H1 (cell line): ENCODE measurements around the gene MYRIP. TPM values are rescaled to one million over a fixed set of nuclear protein-coding genes. Genes with fewer than 3 reads are reported as not detected.

Experiments used
- CTCF ChIA-PET: fragments of 300-600 bp; sonication (Branson Sonifier 250); formaldehyde crosslinking; loops from one replicate; lab custom pipeline; 2021; ENCODE audit not compliant: partially characterized antibody; lab: Charles Lee
- POLR2A ChIA-PET: fragments of 300-600 bp; sonication (Branson Sonifier 250); formaldehyde crosslinking; loops from one replicate; lab custom pipeline; 2021; ENCODE audit warnings: inconsistent platforms; ENCODE audit not compliant: partially characterized antibody; lab: Charles Lee
- DNase-seq, 2 experiments: peaks; one replicate each; pipeline versions ENCODE4 v3.0.0 to v3.0.0-alpha.2; 2010 to 2022; ENCODE audit warnings: low spot score in 2 of 2, low read depth in 1 of 2, mixed read lengths in 1 of 2
- FAIRE-seq: peaks from 2 replicates; lab custom pipeline; 2011; peaks lifted over from hg19 to GRCh38; lab: Jason Lieb, UNC
- H2AFZ ChIP-seq: 2 replicates; pipeline ENCODE4 v1.8.1; 2012; ENCODE audit warnings: low read length, inconsistent platforms
- H2AK5ac ChIP-seq: 2 replicates; pipeline ENCODE4 v1.6.1; 2013; ENCODE audit warnings: low read depth, low read length
- H2BK120ac ChIP-seq: replicated peaks from 2 replicates; pipeline ENCODE3; 2013; ENCODE audit warnings: low read depth, low read length, inconsistent platforms
- H2BK12ac ChIP-seq: 2 replicates; pipeline ENCODE4 v1.6.1; 2013; ENCODE audit warnings: low read depth, low read length
- H2BK15ac ChIP-seq: 2 replicates; pipeline ENCODE4 v1.6.1; 2013; ENCODE audit warnings: low read length
- H2BK20ac ChIP-seq: 2 replicates; pipeline ENCODE4 v1.6.1; 2013; ENCODE audit warnings: low read length
- H2BK5ac ChIP-seq: 2 replicates; pipeline ENCODE4 v1.6.1; 2013; ENCODE audit warnings: low read depth, low read length
- H3K14ac ChIP-seq: 2 replicates; pipeline ENCODE4 v1.6.1; 2013; ENCODE audit warnings: inconsistent platforms; ENCODE audit not compliant: insufficient read length
- H3K18ac ChIP-seq: 2 replicates; pipeline ENCODE4 v1.6.1; 2013; ENCODE audit warnings: low read length; ENCODE audit errors: extremely low read depth
- H3K23ac ChIP-seq: 2 replicates; pipeline ENCODE4 v1.6.1; 2013; ENCODE audit warnings: inconsistent platforms; ENCODE audit not compliant: insufficient read length
- H3K23me2 ChIP-seq: 2 replicates; pipeline ENCODE4 v1.6.1; 2013; ENCODE audit warnings: low read depth, low read length
- H3K27ac ChIP-seq: 2 replicates; pipeline ENCODE4 v1.6.1; 2011; ENCODE audit warnings: low read depth, low read length, inconsistent platforms
- H3K27me3 ChIP-seq, 4 experiments: replicated peaks in 1 of 4; 1 replicate in 1 of 4; 2 replicates in 3 of 4; pipeline versions ENCODE4 v1.6.1 to v1.8.1; 2011 to 2013; ENCODE audit warnings: low read length in 3 of 4, mild to moderate bottlenecking in 3 of 4, inconsistent platforms in 2 of 4, mixed read lengths in 2 of 4, moderate library complexity in 1 of 4; ENCODE audit not compliant: control insufficient read depth in 3 of 4, insufficient read depth in 3 of 4; ENCODE audit errors: extremely low read depth in 1 of 4
- H3K36me3 ChIP-seq, 4 experiments: 2 replicates each; pipeline versions ENCODE4 v1.6.1 to v1.8.1; 2011 to 2013; ENCODE audit warnings: mild to moderate bottlenecking in 4 of 4, low read length in 3 of 4, moderate library complexity in 2 of 4, control low read depth in 1 of 4, inconsistent platforms in 1 of 4; ENCODE audit not compliant: insufficient read depth in 4 of 4, control insufficient read depth in 2 of 4
- H3K4ac ChIP-seq: replicated peaks from 2 replicates; pipeline ENCODE3; 2013; ENCODE audit warnings: low read length, low read depth, mixed read lengths, inconsistent platforms; ENCODE audit not compliant: insufficient read length
- H3K4me1 ChIP-seq, 4 experiments: replicated peaks in 1 of 4; 1 replicate in 1 of 4; 2 replicates in 3 of 4; pipeline versions ENCODE4 v1.6.1 to v1.8.1; 2011 to 2013; ENCODE audit warnings: low read length in 3 of 4, inconsistent platforms in 2 of 4, mixed read lengths in 1 of 4; ENCODE audit not compliant: insufficient read depth in 4 of 4, control insufficient read depth in 3 of 4
- H3K4me2 ChIP-seq, 2 experiments: 2 replicates each; pipeline versions ENCODE4 v1.6.1 to v1.8.1; 2011 to 2013; ENCODE audit warnings: low read depth in 2 of 2, low read length in 2 of 2, control low read depth in 1 of 2, inconsistent platforms in 1 of 2, mild to moderate bottlenecking in 1 of 2; ENCODE audit not compliant: insufficient read depth in 1 of 2
- H3K4me3 ChIP-seq, 4 experiments: fragments of 200-600, 300-600 bp in 1 of 4; sonication (generic), shearing (Covaris generic), sonication (Bioruptor Twin) in 1 of 4; 2 replicates each; pipeline versions ENCODE4 v1.5.1 to v1.8.1; 2011 to 2016; ENCODE audit warnings: low read length in 4 of 4, low read depth in 3 of 4, control low read depth in 2 of 4, inconsistent platforms in 2 of 4, mild to moderate bottlenecking in 2 of 4, mixed read lengths in 1 of 4, moderate library complexity in 1 of 4; ENCODE audit not compliant: insufficient read depth in 2 of 4; ENCODE audit errors: extremely low read depth in 1 of 4
- H3K56ac ChIP-seq: replicated peaks from 2 replicates; pipeline ENCODE3; 2013; ENCODE audit warnings: low read depth, mild to moderate bottlenecking, mixed read lengths, low read length, inconsistent platforms; ENCODE audit not compliant: insufficient read length
- H3K79me1 ChIP-seq: 2 replicates; pipeline ENCODE4 v1.6.1; 2013; ENCODE audit warnings: low read depth, low read length, control low read depth
- H3K79me2 ChIP-seq, 2 experiments: 2 replicates each; pipeline versions ENCODE4 v1.6.1 to v1.8.1; 2012 to 2013; ENCODE audit warnings: low read length in 2 of 2, mild to moderate bottlenecking in 2 of 2, inconsistent platforms in 1 of 2; ENCODE audit not compliant: insufficient read depth in 2 of 2, control insufficient read depth in 1 of 2
- H3K9ac ChIP-seq, 4 experiments: replicated peaks in 1 of 4; 1 replicate in 1 of 4; 2 replicates in 3 of 4; pipeline versions ENCODE4 v1.6.1 to v1.8.1; 2011 to 2013; ENCODE audit warnings: low read depth in 3 of 4, low read length in 3 of 4, control low read depth in 2 of 4, mild to moderate bottlenecking in 2 of 4, moderate library complexity in 2 of 4, inconsistent platforms in 1 of 4; ENCODE audit errors: extremely low read depth in 1 of 4
- H3K9me3 ChIP-seq, 2 experiments: 2 replicates each; pipeline versions ENCODE4 v1.6.1 to v1.8.1; 2012 to 2013; ENCODE audit warnings: mild to moderate bottlenecking in 2 of 2, moderate library complexity in 2 of 2, control low read depth in 1 of 2, inconsistent platforms in 1 of 2, low read depth in 1 of 2, low read length in 1 of 2, mixed read lengths in 1 of 2; ENCODE audit not compliant: insufficient read depth in 2 of 2
- H4K20me1 ChIP-seq, 2 experiments: replicated peaks in 1 of 2; 2 replicates each; pipeline versions ENCODE3 to v1.8.1; 2011 to 2013; ENCODE audit warnings: inconsistent platforms in 2 of 2, low read length in 2 of 2, mild to moderate bottlenecking in 1 of 2; ENCODE audit not compliant: insufficient read depth in 2 of 2, control insufficient read depth in 1 of 2
- H4K5ac ChIP-seq: 2 replicates; pipeline ENCODE4 v1.6.1; 2013; ENCODE audit warnings: low read length, low read depth, mixed read lengths, inconsistent platforms; ENCODE audit not compliant: insufficient read length
- H4K8ac ChIP-seq: 2 replicates; pipeline ENCODE4 v1.8.0; 2013; ENCODE audit warnings: mild to moderate bottlenecking, moderate library complexity, low read length, inconsistent platforms; ENCODE audit not compliant: insufficient read depth; ENCODE audit errors: extremely low read depth
- H4K91ac ChIP-seq: replicated peaks from 2 replicates; pipeline ENCODE3; 2013; ENCODE audit warnings: low read length, mixed read lengths, inconsistent platforms; ENCODE audit not compliant: insufficient read length
- JUND ChIP-seq: IDR thresholded peaks from 2 replicates; pipeline ENCODE4 v1.6.1; 2011; ENCODE audit warnings: mild to moderate bottlenecking, improper control_type of control experiment, low read length
- KDM4A ChIP-seq: IDR thresholded peaks from one replicate; pipeline ENCODE4 v1.7.1; 2012; ENCODE audit warnings: low read depth, mild to moderate bottlenecking, moderate library complexity, low read length, inconsistent platforms; ENCODE audit not compliant: severe bottlenecking
- RAD21 ChIP-seq, 2 experiments: IDR thresholded peaks in 1 of 2; conservative IDR thresholded peaks in 1 of 2; 2 replicates each; pipeline ENCODE4 v1.6.1; 2011; ENCODE audit warnings: low read depth in 2 of 2, low read length in 2 of 2, improper control_type of control experiment in 1 of 2, inconsistent platforms in 1 of 2, mild to moderate bottlenecking in 1 of 2, moderate library complexity in 1 of 2
- WGBS, 2 experiments: shearing (Covaris generic) in 1 of 2; methylation state at CpG; one replicate each; pipeline versions ENCODE4 v1.1.6 to v1.1.7; 2013 to 2015; ENCODE audit warnings: low lambda C conversion rate in 2 of 2, mixed read lengths in 2 of 2, inconsistent platforms in 1 of 2, low coverage in 1 of 2, missing lambda C conversion rate in 1 of 2; ENCODE audit not compliant: insufficient replicate concordance in 2 of 2, insufficient coverage in 1 of 2, insufficient read length in 1 of 2; ENCODE audit errors: extremely low coverage in 1 of 2, missing lambda C conversion rate in 1 of 2; 5-methylcytosine and 5-hydroxymethylcytosine counted together
- polyA plus RNA-seq, 7 experiments: library from polyadenylated mRNA; depleted of rRNA in 3 of 7; stranded (reverse) in 5 of 7; unstranded in 2 of 7; fragments of >200 nt in 5 of 7; fragments of 200-250 nt in 2 of 7; gene quantifications; 1 replicate in 5 of 7; 2 replicates in 1 of 7; 4 replicates in 1 of 7; pipeline versions ENCODE4 v1.2.1 to v1.2.3, GENCODE V29; 2011 to 2013; ENCODE audit warnings: missing spikeins in 2 of 7, mixed read lengths in 2 of 7
- total RNA-seq: library from RNA; stranded (reverse); fragmentation: NEBNext Ultra II Directional; extraction: Animal tissue kit (Norgen Biotek cat#: 25700); gene quantifications from 2 replicates; pipeline ENCODE4 v1.2.1, GENCODE V29; 2021

The MYRIP gene
- total and polyA plus RNA-seq, 2 of the 8 experiments (the other 6 are each of a cell fraction or from before 2014, with no cell fraction given) = 0.54 to 4.3 TPM

- 86% methylated on average over 2 of the region's 2 CpGs; no CpG with 5 or more reads in 1 of the 2 experiments for WGBS, 2 experiments
- no peak overlapping the region for H2AK5ac ChIP-seq
- H3K56ac ChIP-seq = no peak overlapping the region
Observed at GRCh38 chr3:39970982-39971381, 161.6 kb downstream of the MYRIP start.

More at GRCh38 chr3:39970982-39971381, 161.6 kb downstream of the MYRIP start:
- H2BK120ac ChIP-seq = no peak overlapping the region
- H3K23ac ChIP-seq = no peak overlapping the region
- no peaks in the 10 kb centered on the region for H3K36me3 ChIP-seq
- DNase-seq (no peak), FAIRE-seq (no peak)
- TF ChIP-seq RAD21 (IDR thresholded peaks at IDR 0.05 in 1 of 2, conservative IDR thresholded peaks at IDR 0.05 in 1 of 2; ENCODE audit: low read depth in 2 of 2, low read length in 2 of 2) (peak in 1 of 2 experiments; percentile 22; a peak in 2 of 4 replicates), JUND (no peak), KDM4A (no peak)
- H2BK20ac ChIP-seq = no peak overlapping the region
- H3K4me2 ChIP-seq = no peak overlapping the region
- no peak overlapping the region for H2BK5ac ChIP-seq
- H2BK12ac ChIP-seq = no peak overlapping the region
- H3K4me3 ChIP-seq = no peak overlapping the region
- H4K8ac ChIP-seq = no peak overlapping the region
- no peak overlapping the region for H4K91ac ChIP-seq
- no peak overlapping the region for H3K9ac ChIP-seq
- H3K4ac ChIP-seq = no peak overlapping the region
- no peaks in the 10 kb centered on the region for H3K27me3 ChIP-seq
- H4K20me1 ChIP-seq = no peaks in the 10 kb centered on the region
- no peak overlapping the region for H2BK15ac ChIP-seq
- H3K79me1 ChIP-seq = no peaks in the 10 kb centered on the region
- no peaks in the 10 kb centered on the region for H3K79me2 ChIP-seq
- ChIA-PET CTCF (interaction anchor here (0.6 to 1.6 kb wide), 2 partner anchors 20 to 209 kb away, joined by 3 read pairs; no protein-coding TSS in a partner anchor), POLR2A (no interaction called here)
- no peak overlapping the region for H3K18ac ChIP-seq
- no peaks in the 10 kb centered on the region for H3K4me1 ChIP-seq
- H3K14ac ChIP-seq = no peak overlapping the region
- no peak overlapping the region for H3K27ac ChIP-seq
- no peaks in the 10 kb centered on the region for H3K23me2 ChIP-seq
- no peak overlapping the region for H4K5ac ChIP-seq
- H2AFZ ChIP-seq = no peak overlapping the region
- H3K9me3 ChIP-seq = no peaks in the 10 kb centered on the region
